NB4 (cell line): ENCODE data around the gene RRP1B.

Experiments
- MYC ChIP-seq: IDR thresholded peaks from 2 replicates; pipeline ENCODE4 v1.6.1; 2011; ENCODE audit warnings: low read depth, low read length
- POLR2A ChIP-seq: IDR thresholded peaks from 2 replicates; pipeline ENCODE4 v1.6.1; 2011; ENCODE audit warnings: mild to moderate bottlenecking; ENCODE audit not compliant: insufficient read length; ENCODE audit errors: extremely low read depth
- TF ChIP-seq, protein P1 (sequence below): IDR thresholded peaks from one replicate; pipeline ENCODE4 v1.5.1; 2012; ENCODE audit warnings: low read depth, low read length

DNA sequence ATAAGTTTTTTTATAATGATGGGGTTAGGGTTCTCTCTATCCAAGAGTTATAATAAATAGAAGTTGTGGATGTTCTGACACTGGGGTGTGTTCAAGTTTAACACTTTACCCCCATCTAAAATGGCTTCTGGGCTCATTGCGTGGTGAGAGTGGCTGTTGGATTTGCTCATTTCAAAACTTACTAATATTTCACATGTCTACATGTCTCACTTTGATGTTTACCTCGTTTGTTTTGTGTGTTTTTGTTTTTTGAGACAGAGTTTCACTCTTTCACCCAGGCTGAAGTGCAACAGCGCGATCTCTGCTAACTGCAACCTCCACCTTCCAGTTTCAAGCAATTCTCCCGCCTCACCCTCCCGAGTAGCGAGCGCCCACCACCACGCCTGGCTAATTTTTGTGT lies 3.7 kb downstream of the RRP1B start:
- TF ChIP-seq, protein P1, sequence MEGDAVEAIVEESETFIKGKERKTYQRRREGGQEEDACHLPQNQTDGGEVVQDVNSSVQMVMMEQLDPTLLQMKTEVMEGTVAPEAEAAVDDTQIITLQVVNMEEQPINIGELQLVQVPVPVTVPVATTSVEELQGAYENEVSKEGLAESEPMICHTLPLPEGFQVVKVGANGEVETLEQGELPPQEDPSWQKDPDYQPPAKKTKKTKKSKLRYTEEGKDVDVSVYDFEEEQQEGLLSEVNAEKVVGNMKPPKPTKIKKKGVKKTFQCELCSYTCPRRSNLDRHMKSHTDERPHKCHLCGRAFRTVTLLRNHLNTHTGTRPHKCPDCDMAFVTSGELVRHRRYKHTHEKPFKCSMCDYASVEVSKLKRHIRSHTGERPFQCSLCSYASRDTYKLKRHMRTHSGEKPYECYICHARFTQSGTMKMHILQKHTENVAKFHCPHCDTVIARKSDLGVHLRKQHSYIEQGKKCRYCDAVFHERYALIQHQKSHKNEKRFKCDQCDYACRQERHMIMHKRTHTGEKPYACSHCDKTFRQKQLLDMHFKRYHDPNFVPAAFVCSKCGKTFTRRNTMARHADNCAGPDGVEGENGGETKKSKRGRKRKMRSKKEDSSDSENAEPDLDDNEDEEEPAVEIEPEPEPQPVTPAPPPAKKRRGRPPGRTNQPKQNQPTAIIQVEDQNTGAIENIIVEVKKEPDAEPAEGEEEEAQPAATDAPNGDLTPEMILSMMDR: no peak
- TF ChIP-seq POLR2A: no peak
- TF ChIP-seq MYC: no peak
